ENCODE results near the gene NXF1.
"Not testable (repeated sequence)": the region's sequence is repeated elsewhere in the genome, so short reads cannot be mapped to it uniquely, and the experiment has no call there.

Gene NXF1

DNA sequence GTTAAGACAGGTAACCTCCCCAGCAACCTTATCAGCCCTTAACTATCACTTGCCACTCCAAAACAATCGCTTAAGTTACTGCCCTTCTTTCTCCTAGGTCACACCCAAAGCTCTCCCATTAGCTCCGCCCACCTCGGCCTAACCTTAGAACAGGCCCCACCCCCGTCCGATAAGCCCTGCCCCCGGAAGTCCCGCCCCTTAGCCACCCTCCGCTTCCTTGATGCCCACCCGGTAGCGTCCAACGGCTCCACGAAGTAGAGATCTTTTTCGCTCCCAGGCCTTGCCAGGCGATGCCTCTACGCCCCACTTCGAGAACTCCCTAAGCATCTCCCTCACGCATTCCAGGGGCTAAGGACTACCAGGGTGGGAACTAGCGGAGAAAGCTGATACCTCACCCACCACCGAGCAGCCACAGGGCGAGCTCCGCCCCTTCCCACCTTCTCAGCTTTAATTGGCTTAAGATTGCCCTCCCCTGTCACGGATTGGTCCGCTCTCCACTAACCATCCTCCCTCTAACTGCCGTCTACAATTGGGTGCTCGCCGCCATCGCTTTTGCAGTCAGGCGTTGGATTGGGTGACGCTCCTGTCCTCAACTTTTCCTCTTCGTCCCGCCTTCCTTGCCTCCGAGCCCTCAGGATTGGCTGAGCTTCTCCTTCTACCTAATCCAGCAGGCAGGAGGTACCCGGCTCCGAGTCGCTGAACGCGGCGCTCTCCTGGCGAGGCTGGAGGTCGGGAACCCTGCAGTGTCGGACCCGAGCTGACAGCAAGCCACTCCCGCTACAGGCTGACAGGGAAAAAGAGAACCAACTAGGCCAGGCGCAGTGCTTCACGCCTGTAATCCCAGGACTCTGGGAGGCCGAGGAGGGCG lies 51.3 kb downstream of the NXF1 start, which contains the start of gene ZBTB3:
TSS of gene ZBTB3 (minus strand) at position 425 of the 868 bp plus-strand sequence. CDS start 496 bp downstream, outside the sequence.
- Histone ChIP-seq H3K4me3 (replicated peaks; ENCODE audit: low read depth, low read length) (peak within 1 kb of the TSS; percentile 64), H3K36me3 (ENCODE audit: control insufficient read depth, insufficient read depth, low read length) (peaks cover 5% of the 10 kb centered on the region; the same call in 1 of the 2 replicates), H3K27me3 (replicated peaks; ENCODE audit: control insufficient read depth, insufficient read depth, low read length) (no peaks in the 10 kb centered on the region)
- TF ChIP-seq, protein P1, sequence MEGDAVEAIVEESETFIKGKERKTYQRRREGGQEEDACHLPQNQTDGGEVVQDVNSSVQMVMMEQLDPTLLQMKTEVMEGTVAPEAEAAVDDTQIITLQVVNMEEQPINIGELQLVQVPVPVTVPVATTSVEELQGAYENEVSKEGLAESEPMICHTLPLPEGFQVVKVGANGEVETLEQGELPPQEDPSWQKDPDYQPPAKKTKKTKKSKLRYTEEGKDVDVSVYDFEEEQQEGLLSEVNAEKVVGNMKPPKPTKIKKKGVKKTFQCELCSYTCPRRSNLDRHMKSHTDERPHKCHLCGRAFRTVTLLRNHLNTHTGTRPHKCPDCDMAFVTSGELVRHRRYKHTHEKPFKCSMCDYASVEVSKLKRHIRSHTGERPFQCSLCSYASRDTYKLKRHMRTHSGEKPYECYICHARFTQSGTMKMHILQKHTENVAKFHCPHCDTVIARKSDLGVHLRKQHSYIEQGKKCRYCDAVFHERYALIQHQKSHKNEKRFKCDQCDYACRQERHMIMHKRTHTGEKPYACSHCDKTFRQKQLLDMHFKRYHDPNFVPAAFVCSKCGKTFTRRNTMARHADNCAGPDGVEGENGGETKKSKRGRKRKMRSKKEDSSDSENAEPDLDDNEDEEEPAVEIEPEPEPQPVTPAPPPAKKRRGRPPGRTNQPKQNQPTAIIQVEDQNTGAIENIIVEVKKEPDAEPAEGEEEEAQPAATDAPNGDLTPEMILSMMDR (IDR thresholded peaks at IDR 0.05; ENCODE audit: insufficient read depth, low read length, poor library complexity, severe bottlenecking): no peak
- peak; percentile 95 for DNase-seq (ENCODE audit: extremely low read depth, insufficient read length)

DNA sequence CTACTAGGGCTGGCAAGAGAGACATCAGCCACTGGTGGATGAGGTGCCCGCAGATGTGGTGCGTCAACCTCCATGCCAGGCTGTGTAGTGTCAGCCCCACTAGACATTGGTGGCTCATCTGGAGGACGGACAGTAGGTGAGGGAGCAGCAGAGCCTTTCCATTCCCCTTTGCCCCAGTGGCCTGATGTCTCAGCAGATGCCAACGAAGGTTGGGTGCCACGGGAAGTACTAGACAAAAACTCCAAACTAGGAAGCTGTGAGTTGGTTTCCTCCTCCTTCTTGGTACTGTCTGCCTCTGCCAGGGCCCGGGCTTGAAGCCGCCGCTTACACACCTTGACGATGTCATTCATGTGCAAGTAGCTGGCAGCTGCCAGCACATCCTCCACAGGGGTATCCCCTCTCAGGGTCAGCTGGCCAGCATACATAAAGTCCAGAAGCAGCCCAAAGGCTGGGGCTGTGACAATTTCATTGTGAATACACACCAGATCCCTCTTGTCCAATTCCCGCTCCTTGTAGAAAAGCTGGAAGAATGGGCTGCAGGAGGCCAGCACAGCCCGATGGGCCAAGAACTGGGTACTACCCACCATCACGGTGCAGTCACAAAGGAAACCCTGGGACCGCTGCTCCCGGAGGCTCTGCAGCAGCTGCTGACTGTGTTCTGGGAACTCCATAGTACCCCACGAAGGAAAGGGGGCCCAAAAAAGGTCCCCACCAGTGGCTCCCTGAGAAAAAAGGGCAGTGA lies 52.1 kb downstream of the NXF1 start:
- TF ChIP-seq, protein P1 (IDR thresholded peaks at IDR 0.05; ENCODE audit: insufficient read depth, low read length, poor library complexity, severe bottlenecking): no peak
- peaks cover 5% of the 10 kb centered on the region; the same call in 1 of the 2 replicates for H3K36me3 ChIP-seq (ENCODE audit: control insufficient read depth, insufficient read depth, low read length)
- DNase-seq (ENCODE audit: extremely low read depth, insufficient read length): no peak
- peak overlapping the region; percentile 64 for H3K4me3 ChIP-seq (replicated peaks; ENCODE audit: low read depth, low read length)
- no peaks in the 10 kb centered on the region for H3K27me3 ChIP-seq (replicated peaks; ENCODE audit: control insufficient read depth, insufficient read depth, low read length)

DNA sequence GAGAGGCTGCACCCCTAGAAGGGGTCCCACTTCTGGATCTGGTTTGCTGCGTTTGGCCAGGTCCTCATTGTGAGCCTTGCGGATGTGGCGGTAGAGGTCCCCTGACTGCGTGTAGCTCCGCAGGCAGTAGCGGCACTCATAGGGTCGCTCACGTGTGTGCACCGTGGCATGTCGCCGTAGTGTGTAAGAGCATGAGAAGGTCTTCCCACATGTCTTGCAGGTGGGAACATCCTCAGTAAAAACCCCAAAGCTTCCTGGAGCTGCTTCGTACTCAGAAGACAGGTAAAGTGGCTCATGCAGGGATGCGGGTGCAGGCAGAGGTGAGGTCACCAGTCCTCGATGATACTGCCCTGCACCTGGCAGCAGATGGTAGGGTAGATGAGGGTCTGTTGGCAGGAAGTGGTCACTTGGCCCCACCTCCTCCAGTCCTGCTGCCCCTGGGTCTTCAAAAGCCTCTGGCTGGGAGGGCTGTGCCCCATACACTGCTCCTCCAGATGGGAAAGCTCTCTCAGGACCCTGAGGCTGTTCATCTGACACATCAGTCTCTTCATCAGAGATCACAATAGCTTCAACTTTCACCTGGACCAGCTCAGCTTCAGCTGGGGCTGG lies 53.0 kb downstream of the NXF1 start:
- H3K4me3 ChIP-seq (replicated peaks; ENCODE audit: low read depth, low read length): no peak overlapping the region
- no peak for DNase-seq (ENCODE audit: extremely low read depth, insufficient read length)
- TF ChIP-seq, protein P1 (IDR thresholded peaks at IDR 0.05; ENCODE audit: insufficient read depth, low read length, poor library complexity, severe bottlenecking): no peak
- no peaks in the 10 kb centered on the region for H3K27me3 ChIP-seq (replicated peaks; ENCODE audit: control insufficient read depth, insufficient read depth, low read length)
- H3K36me3 ChIP-seq (ENCODE audit: control insufficient read depth, insufficient read depth, low read length): peaks cover 5% of the 10 kb centered on the region; the same call in 1 of the 2 replicates

DNA sequence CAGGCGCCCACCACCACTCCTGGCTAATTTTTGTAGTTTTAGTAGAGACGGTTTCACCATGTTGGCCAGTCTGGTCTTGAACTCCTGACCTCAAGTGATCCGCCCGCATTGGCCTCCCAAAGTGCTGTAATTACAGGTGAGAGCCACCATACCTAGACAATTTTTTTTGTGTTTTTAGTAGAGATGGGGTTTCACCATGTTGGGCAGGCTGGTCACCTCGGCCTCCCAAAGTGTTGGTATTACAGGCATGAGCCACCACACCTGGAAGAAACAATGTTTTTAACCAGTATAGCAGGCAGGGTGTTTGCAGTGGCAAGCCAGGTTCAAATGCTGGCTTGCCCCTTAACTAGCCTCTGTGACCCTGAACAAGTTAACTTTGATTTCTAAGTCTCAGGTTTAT lies 55.3 kb downstream of the NXF1 start:
- not testable (repeated sequence) for H3K4me3 ChIP-seq (replicated peaks; ENCODE audit: low read depth, low read length); DNase-seq (ENCODE audit: extremely low read depth, insufficient read length); H3K27me3 ChIP-seq (replicated peaks; ENCODE audit: control insufficient read depth, insufficient read depth, low read length); H3K36me3 ChIP-seq (ENCODE audit: control insufficient read depth, insufficient read depth, low read length)

DNA sequence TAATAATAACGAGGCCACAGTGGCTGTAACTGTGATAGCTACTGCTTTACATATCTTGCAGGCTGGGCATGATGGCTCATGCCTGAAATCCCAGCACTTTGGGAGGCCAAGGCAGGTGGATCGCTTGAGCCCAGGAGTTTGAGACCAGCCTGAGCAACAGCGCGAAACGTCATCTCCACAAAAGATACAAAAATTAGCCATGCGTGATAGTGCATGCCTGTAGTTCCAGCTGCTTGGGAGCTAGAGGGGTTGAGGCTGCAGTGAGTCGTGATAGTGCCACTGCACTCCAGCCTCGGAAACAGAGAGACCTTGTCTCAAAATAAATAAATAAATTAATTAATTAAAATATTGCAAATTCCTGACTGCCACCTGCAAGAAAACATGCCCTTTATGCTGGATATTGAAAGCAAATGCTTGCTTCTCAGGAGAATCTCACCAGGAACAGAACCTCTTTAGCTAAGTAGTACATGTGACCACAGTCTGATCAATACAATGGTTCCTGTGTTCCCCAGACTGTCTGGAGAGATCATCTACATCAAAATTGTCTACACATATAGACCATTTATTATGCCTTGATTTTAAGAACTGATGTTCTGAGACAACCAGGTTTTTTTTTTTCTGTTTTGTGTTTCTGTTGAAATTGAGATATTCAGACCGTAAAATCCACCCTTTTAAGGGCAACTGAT lies 57.6 kb downstream of the NXF1 start:
- TF ChIP-seq, protein P1 (IDR thresholded peaks at IDR 0.05; ENCODE audit: insufficient read depth, low read length, poor library complexity, severe bottlenecking): no peak
- no peaks in the 10 kb centered on the region for H3K27me3 ChIP-seq (replicated peaks; ENCODE audit: control insufficient read depth, insufficient read depth, low read length)
- DNase-seq (ENCODE audit: extremely low read depth, insufficient read length): no peak
- no peak overlapping the region for H3K4me3 ChIP-seq (replicated peaks; ENCODE audit: low read depth, low read length)
- peaks cover 3% of the 10 kb centered on the region; the same call in 1 of the 2 replicates for H3K36me3 ChIP-seq (ENCODE audit: control insufficient read depth, insufficient read depth, low read length)

Data from GM06990 (cell line).